HEK293 (cell line): ENCODE results near the gene CALCOCO1.

Experiments
- CTCF ChIP-seq: fragments of 450-650 bp; formaldehyde crosslinking; IDR thresholded peaks from 2 replicates; pipeline ENCODE4 v1.5.1; 2016; ENCODE audit warnings: missing biosample characterization, missing genetic modification characterization
- YY1 ChIP-seq: fragments of 450-650 bp; formaldehyde crosslinking; IDR thresholded peaks from 2 replicates; pipeline ENCODE4 v1.5.1; 2018; ENCODE audit warnings: missing biosample characterization, missing genetic modification characterization
- YY2 ChIP-seq: fragments of 450-650 bp; formaldehyde crosslinking; IDR thresholded peaks from 2 replicates; pipeline ENCODE4 v1.5.1; 2016; ENCODE audit warnings: missing biosample characterization, missing genetic modification characterization
- ZNF324 ChIP-seq: fragments of 450-650 bp; formaldehyde crosslinking; IDR thresholded peaks from 2 replicates; pipeline ENCODE4 v1.5.1; 2016; ENCODE audit warnings: missing biosample characterization, missing genetic modification characterization
- ZNF423 ChIP-seq: fragments of 450-650 bp; formaldehyde crosslinking; IDR thresholded peaks from 2 replicates; pipeline ENCODE4 v1.5.1; 2016; ENCODE audit warnings: missing biosample characterization, missing genetic modification characterization
- ZNF48 ChIP-seq: fragments of 450-650 bp; formaldehyde crosslinking; IDR thresholded peaks from 2 replicates; pipeline ENCODE4 v1.5.1; 2016; ENCODE audit warnings: missing biosample characterization, missing genetic modification characterization

- TF ChIP-seq CTCF (tag by site-specific recombination) (no peak), YY1 (tag by site-specific recombination) (no peak), ZNF324 (no peak), ZNF48 (tag by site-specific recombination) (no peak), ZNF423 (no peak), YY2 (no peak)
Observed at GRCh38 chr12:53719649-53720048, 7.6 kb downstream of the CALCOCO1 start.
